DOHH2 (cell line): ENCODE results near the gene KNDC1.

Experiments used
- CTCF ChIP-seq: fragments of 200-600 bp; sonication (generic); IDR thresholded peaks from one replicate; pipeline ENCODE4 v1.5.1; 2014; ENCODE audit warnings: antibody characterized with exemption, mild to moderate bottlenecking, low read depth, low read length; ENCODE audit not compliant: poor library complexity, severe bottlenecking
- EZH2phosphoT487 ChIP-seq: fragments of 200-600 bp; sonication (generic); IDR thresholded peaks from 2 replicates; pipeline ENCODE4 v1.6.1; 2017; ENCODE audit warnings: borderline replicate concordance, mild to moderate bottlenecking, antibody characterized with exemption, low read length, moderate library complexity, mixed read lengths

- TF ChIP-seq CTCF (no peak), EZH2phosphoT487 (no peak)
Observed at GRCh38 chr10:133247681-133248333, 87.8 kb downstream of the KNDC1 start.
